Adrenal gland (tissue), 12 donors: ENCODE results near the gene THRB. TPM values are rescaled to one million over a fixed set of nuclear protein-coding genes. Genes with fewer than 3 reads are reported as not detected.

ENCODE experiments used
- DNase-seq, 7 donors: peaks; one replicate each; pipeline ENCODE4 v3.0.0-alpha.2; 2019 to 2020
- H3K27ac ChIP-seq, 5 donors: fragments of 200-600 bp; sonication (generic) in 4 of 5; 1 replicate in 3 of 5; 2 replicates in 2 of 5; pipeline versions ENCODE4 v1.5.1 to v1.8.0; 2016 to 2020; ENCODE audit warnings: mild to moderate bottlenecking in 1 of 5
- H3K27me3 ChIP-seq: fragments of 200-600 bp; 2 replicates; pipeline ENCODE4 v1.8.0; 2021
- H3K36me3 ChIP-seq, 2 donors: fragments of 200-600 bp; replicated peaks in 1 of 2; 1 replicate in 1 of 2; 2 replicates in 1 of 2; pipeline versions ENCODE4 v1.5.1 to v1.8.0; 2018 to 2022
- H3K4me1 ChIP-seq, 2 donors: fragments of 200-600 bp; replicated peaks in 1 of 2; 1 replicate in 1 of 2; 2 replicates in 1 of 2; pipeline versions ENCODE4 v1.5.1 to v1.8.0; 2018 to 2021
- H3K4me3 ChIP-seq, 4 donors: fragments of 200-600 bp; sonication (generic) in 3 of 4; one replicate each; pipeline ENCODE4 v1.5.1; 2016 to 2018
- H3K9me3 ChIP-seq, 3 donors: fragments of 200-600 bp; sonication (generic) in 1 of 3; replicated peaks in 1 of 3; 1 replicate in 2 of 3; 2 replicates in 1 of 3; pipeline versions ENCODE4 v1.5.1 to v1.8.0; 2016 to 2021
- CTCF ChIP-seq, 6 experiments: fragments of 450-650 bp in 4 of 6; fragments of 200-600 bp in 2 of 6; sonication (generic) in 1 of 6; IDR thresholded peaks; 1 replicate in 5 of 6; 2 replicates in 1 of 6; pipeline versions ENCODE4 v1.5.1 to v1.8.0; 2016 to 2021; ENCODE audit warnings: antibody characterized with exemption in 6 of 6, mild to moderate bottlenecking in 2 of 6, moderate library complexity in 1 of 6
- POLR2A ChIP-seq, 2 donors: fragments of 450-650 bp; IDR thresholded peaks; one replicate each; pipeline ENCODE4 v1.6.1; 2017; ENCODE audit warnings: antibody characterized with exemption in 2 of 2, mild to moderate bottlenecking in 2 of 2, moderate library complexity in 1 of 2
- WGBS, 4 donors: extraction: QIAGEN DNeasy Blood & Tissue Kit in 2 of 4; methylation state at CpG; one replicate each; pipeline versions ENCODE4 v1.1.5 to v1.1.7; 2013 to 2017; 5-methylcytosine and 5-hydroxymethylcytosine counted together
- intact Hi-C, 2 donors: fragments of 100-400 bp; cut with DNase I; formaldehyde crosslinking; loops; one replicate each; pipeline versions ENCODE4 v1.14.1 to v1.15.0; 2022 to 2023
- polyA plus RNA-seq, 3 donors: library from polyadenylated mRNA; stranded (reverse); fragments of 200-250 nt in 2 of 3; fragments of 350-450 nt in 1 of 3; fragmentation: Illumina TruSeq in 1 of 3; extraction: RNeasy Lipid Tissue Mini Kit (QIAGEN cat#74804) in 1 of 3; gene quantifications; one replicate each; pipeline ENCODE4 v1.2.3, GENCODE V29; 2013 to 2014
- total RNA-seq, 9 donors: library from RNA; depleted of rRNA in 4 of 9; stranded (reverse); fragments of >200 nt in 4 of 9; fragments of 120-200 nt in 1 of 9; fragmentation: NEBNext Ultra II Directional in 1 of 9; extraction: Animal tissue kit (Norgen Biotek cat#: 25700) in 1 of 9; gene quantifications; one replicate each; pipeline versions ENCODE4 v1.1.0 to v1.2.4, GENCODE V29; 2013 to 2023
- donor health status: healthy with polysubstance abuse.
- donor health status: Bipolar disorder and iron deficiency.
- donor health status: DM: yes; HTN: yes; CAD: no.
- donor health status: DM: no; HTN: no; CAD: no.
- donor health status: DM: no; HTN: no; CAD: no.
- donor health status: DM: yes; HTN: yes; CAD: no.

The THRB gene
- total and polyA plus RNA-seq, 12 donors = 3.0 to 30.7 (median 13.5) TPM

GRCh38 chr3:24315356-24315755, 179.3 kb downstream of the THRB start:
- TF ChIP-seq CTCF (IDR thresholded peaks at IDR 0.05) (no peak), POLR2A (IDR thresholded peaks at IDR 0.05) (no peak)
- no peak overlapping the region for H3K4me3 ChIP-seq

GRCh38 chr3:24311881-24312280, 182.8 kb downstream of the THRB start:
- TF ChIP-seq POLR2A (IDR thresholded peaks at IDR 0.05) (no peak), CTCF (IDR thresholded peaks at IDR 0.05) (no peak)
- H3K36me3 ChIP-seq = no peaks in the 10 kb centered on the region
- DNase-seq = peak in 1 of 7 donors; percentile 3
- H3K27ac ChIP-seq = no peak overlapping the region
- 80 to 88% (median 82%) methylated on average over 2 of the region's 2 CpGs for WGBS, 4 donors
- H3K4me1 ChIP-seq = no peaks in the 10 kb centered on the region
- H3K27me3 ChIP-seq = no peaks in the 10 kb centered on the region
- H3K9me3 ChIP-seq = no peaks in the 10 kb centered on the region
- no peak overlapping the region for H3K4me3 ChIP-seq
- intact Hi-C loops = no loop called here

More at GRCh38 chr3:24315356-24315755, 179.3 kb downstream of the THRB start:
- WGBS, 4 donors = 93 to 97% (median 96%) methylated on average over 7 of the region's 7 CpGs
- Histone ChIP-seq H3K9me3 (no peaks in the 10 kb centered on the region), H3K27me3 (no peaks in the 10 kb centered on the region), H3K36me3 (no peaks in the 10 kb centered on the region), H3K27ac (no peak overlapping the region), H3K4me1 (no peaks in the 10 kb centered on the region)
- no peak for DNase-seq
- intact Hi-C loops = no loop called here

GRCh38 chr3:24310887-24311286, 183.8 kb downstream of the THRB start:
- Histone ChIP-seq H3K36me3 (no peaks in the 10 kb centered on the region), H3K4me3 (no peak overlapping the region), H3K4me1 (no peaks in the 10 kb centered on the region), H3K9me3 (no peaks in the 10 kb centered on the region), H3K27ac (no peak overlapping the region), H3K27me3 (no peaks in the 10 kb centered on the region)
- no peak for DNase-seq
- TF ChIP-seq CTCF (IDR thresholded peaks at IDR 0.05) (no peak), POLR2A (IDR thresholded peaks at IDR 0.05) (no peak)
- intact Hi-C loops = no loop called here

- no peaks in the 10 kb centered on the region for H3K27me3 ChIP-seq
- 72 to 92% (median 89%) methylated on average over 3 of the region's 3 CpGs for WGBS, 4 donors
- no peak overlapping the region for H3K27ac ChIP-seq
- peaks cover 0 to 11% (median 0%) of the 10 kb centered on the region in 3 donors for H3K9me3 ChIP-seq
- TF ChIP-seq CTCF (IDR thresholded peaks at IDR 0.05) = no peak
- no peak for TF ChIP-seq POLR2A (IDR thresholded peaks at IDR 0.05)
- intact Hi-C loops = no loop called here
- DNase-seq = no peak
- H3K4me1 ChIP-seq = no peaks in the 10 kb centered on the region
- no peak overlapping the region for H3K4me3 ChIP-seq
- H3K36me3 ChIP-seq = no peaks in the 10 kb centered on the region
Measured at GRCh38 chr3:24306518-24306917, 188.1 kb downstream of the THRB start.
